Panc1 (cell line): ENCODE results near the gene SV2B. TPM values are rescaled to one million over a fixed set of nuclear protein-coding genes. Genes with fewer than 3 reads are reported as not detected.
"Not testable (repeated sequence)": the region's sequence is repeated elsewhere in the genome, so short reads cannot be mapped to it uniquely, and the experiment has no call there.

Experiments
- ATAC-seq: fragments of 200-7000 bp; cut with Tn5 transposase; 2 replicates; pipeline ENCODE4 v1.9.1; 2020; ENCODE audit warnings: mild to moderate bottlenecking, moderate library complexity
- BruUV-seq: library from RNA; stranded (reverse); fragments of 400-500 nt; replicated peaks from 2 replicates; lab custom pipeline; 2021; lab: Mats Ljungman, UMichigan
- CTCF ChIA-PET: fragments of 300-600 bp; sonication (Branson Sonifier 250); formaldehyde crosslinking; loops from one replicate; lab custom pipeline; 2022; ENCODE audit warnings: antibody characterized with exemption; lab: Charles Lee
- POLR2A ChIA-PET: fragments of 300-600 bp; sonication (Branson Sonifier 250); formaldehyde crosslinking; loops from one replicate; lab custom pipeline; 2022; ENCODE audit warnings: antibody characterized with exemption; lab: Charles Lee
- DNase-seq: peaks from one replicate; pipeline ENCODE4 v3.0.0-alpha.2; 2010; ENCODE audit warnings: low read depth, low spot score
- H3K27ac ChIP-seq: 2 replicates; pipeline ENCODE4 v1.5.1; 2011; ENCODE audit warnings: mild to moderate bottlenecking, low read length, inconsistent platforms
- H3K27me3 ChIP-seq: fragments of 200-500 bp; sonication (Bioruptor generic); 2 replicates; pipeline ENCODE4 v1.6.0; 2014; ENCODE audit warnings: low read length, inconsistent platforms; ENCODE audit not compliant: control insufficient read depth, insufficient read depth
- H3K36me3 ChIP-seq: fragments of 200-500 bp; sonication (Bioruptor generic); 2 replicates; pipeline ENCODE4 v1.5.1; 2014; ENCODE audit warnings: inconsistent platforms, mild to moderate bottlenecking, low read length, moderate library complexity; ENCODE audit not compliant: control insufficient read depth, insufficient read depth
- H3K4me1 ChIP-seq: 2 replicates; pipeline ENCODE4 v1.5.1; 2011; ENCODE audit warnings: inconsistent platforms, mild to moderate bottlenecking, low read length, moderate library complexity; ENCODE audit not compliant: control insufficient read depth, insufficient read depth
- H3K4me3 ChIP-seq, 2 experiments: 2 replicates each; pipeline ENCODE4 v1.5.1; 2011 to 2012; ENCODE audit warnings: low read depth in 2 of 2, low read length in 2 of 2, mild to moderate bottlenecking in 2 of 2, inconsistent platforms in 1 of 2, moderate library complexity in 1 of 2
- H3K9me3 ChIP-seq: fragments of 200-500 bp; sonication (Bioruptor generic); 2 replicates; pipeline ENCODE4 v1.5.1; 2014; ENCODE audit warnings: low read depth, mild to moderate bottlenecking, inconsistent platforms, low read length, moderate library complexity; ENCODE audit not compliant: control insufficient read depth, insufficient read depth
- POLR2AphosphoS5 ChIP-seq: IDR thresholded peaks from 2 replicates; pipeline ENCODE4 v1.6.1; 2012; ENCODE audit warnings: mild to moderate bottlenecking, low read depth, low read length, moderate library complexity
- REST ChIP-seq, 2 experiments: IDR thresholded peaks; 2 replicates each; pipeline ENCODE4 v1.6.1; 2011 to 2012; ENCODE audit warnings: low read depth in 2 of 2, control low read depth in 1 of 2, low read length in 1 of 2, mild to moderate bottlenecking in 1 of 2, moderate library complexity in 1 of 2; ENCODE audit not compliant: insufficient read depth in 1 of 2
- SIN3A ChIP-seq: IDR thresholded peaks from 2 replicates; pipeline ENCODE4 v1.6.1; 2012; ENCODE audit warnings: low read depth, mild to moderate bottlenecking, low read length, moderate library complexity, borderline replicate concordance; ENCODE audit not compliant: insufficient read depth
- TCF7L2 ChIP-seq: IDR thresholded peaks from 2 replicates; pipeline ENCODE4 v1.6.1; 2011; ENCODE audit warnings: mild to moderate bottlenecking, low read depth, low read length, inconsistent platforms
- in situ Hi-C: cut with HindIII; loops from 2 replicates; pipeline ENCODE4 v1.10.0; 2016; ENCODE audit warnings: low sequenced_read_pairs, low pct_unique_long_range_greater_than_20kb
- intact Hi-C: fragments of 100-400 bp; cut with micrococcal nuclease; formaldehyde crosslinking; loops from one replicate; pipeline ENCODE4 v1.10.0; 2022; ENCODE audit not compliant: unreplicated experiment
- total RNA-seq: library from RNA; stranded (reverse); gene quantifications from one replicate; pipeline ENCODE4 v1.2.1, GENCODE V29; 2021; ENCODE audit not compliant: unreplicated experiment
- TF ChIP-seq, protein P1 (sequence below): fragments of 450-650 bp; IDR thresholded peaks from 2 replicates; pipeline ENCODE4 v1.5.1; 2017; ENCODE audit warnings: mild to moderate bottlenecking

The SV2B gene
- total RNA-seq, 1 experiment from 2014 or later, result not detected

DNA sequence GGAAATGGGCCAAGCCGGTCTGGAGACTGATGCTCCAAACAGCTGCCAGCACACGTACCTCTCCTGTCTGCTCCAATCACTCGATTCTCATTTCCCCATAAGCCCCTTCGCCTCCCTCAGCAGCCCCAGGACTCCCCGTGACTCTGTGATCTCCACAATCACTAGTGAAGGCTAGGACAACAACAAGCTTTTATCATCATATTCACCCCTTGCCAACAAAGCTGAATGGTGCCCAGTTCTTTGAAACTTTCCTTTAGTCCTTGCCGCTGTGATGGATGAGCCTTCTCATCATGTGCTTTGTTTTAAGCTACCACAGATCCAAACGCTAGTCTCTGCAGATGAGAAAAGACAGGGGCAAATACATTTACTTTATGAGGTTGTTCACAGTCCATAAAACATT lies 242.0 kb downstream of the SV2B start:
- no TSS peak for BruUV-seq
- H3K27ac ChIP-seq, result no peak overlapping the region
- H3K9me3 ChIP-seq, result no peaks in the 10 kb centered on the region
- CTCF ChIA-PET, result no interaction called here
- in situ Hi-C loops, result no loop called here
- no peaks in the 10 kb centered on the region for H3K4me1 ChIP-seq
- peaks cover 3% of the 10 kb centered on the region; the same call in 1 of the 2 replicates for H3K27me3 ChIP-seq
- TF ChIP-seq TCF7L2 (no peak), POLR2AphosphoS5 (no peak), REST (IDR thresholded peaks at IDR 0.05; ENCODE audit: insufficient read depth in 1 of 2, low read depth in 2 of 2, low read length in 1 of 2) (no peak), SIN3A (no peak)
- TF ChIP-seq, protein P1, sequence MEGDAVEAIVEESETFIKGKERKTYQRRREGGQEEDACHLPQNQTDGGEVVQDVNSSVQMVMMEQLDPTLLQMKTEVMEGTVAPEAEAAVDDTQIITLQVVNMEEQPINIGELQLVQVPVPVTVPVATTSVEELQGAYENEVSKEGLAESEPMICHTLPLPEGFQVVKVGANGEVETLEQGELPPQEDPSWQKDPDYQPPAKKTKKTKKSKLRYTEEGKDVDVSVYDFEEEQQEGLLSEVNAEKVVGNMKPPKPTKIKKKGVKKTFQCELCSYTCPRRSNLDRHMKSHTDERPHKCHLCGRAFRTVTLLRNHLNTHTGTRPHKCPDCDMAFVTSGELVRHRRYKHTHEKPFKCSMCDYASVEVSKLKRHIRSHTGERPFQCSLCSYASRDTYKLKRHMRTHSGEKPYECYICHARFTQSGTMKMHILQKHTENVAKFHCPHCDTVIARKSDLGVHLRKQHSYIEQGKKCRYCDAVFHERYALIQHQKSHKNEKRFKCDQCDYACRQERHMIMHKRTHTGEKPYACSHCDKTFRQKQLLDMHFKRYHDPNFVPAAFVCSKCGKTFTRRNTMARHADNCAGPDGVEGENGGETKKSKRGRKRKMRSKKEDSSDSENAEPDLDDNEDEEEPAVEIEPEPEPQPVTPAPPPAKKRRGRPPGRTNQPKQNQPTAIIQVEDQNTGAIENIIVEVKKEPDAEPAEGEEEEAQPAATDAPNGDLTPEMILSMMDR, result no peak
- H3K36me3 ChIP-seq, result no peaks in the 10 kb centered on the region; the same call in 1 of the 2 replicates
- no peak overlapping the region for H3K4me3 ChIP-seq
- no peak for DNase-seq
- POLR2A ChIA-PET, result no interaction called here
- intact Hi-C loops, result no loop called here
- ATAC-seq, result no peak

DNA sequence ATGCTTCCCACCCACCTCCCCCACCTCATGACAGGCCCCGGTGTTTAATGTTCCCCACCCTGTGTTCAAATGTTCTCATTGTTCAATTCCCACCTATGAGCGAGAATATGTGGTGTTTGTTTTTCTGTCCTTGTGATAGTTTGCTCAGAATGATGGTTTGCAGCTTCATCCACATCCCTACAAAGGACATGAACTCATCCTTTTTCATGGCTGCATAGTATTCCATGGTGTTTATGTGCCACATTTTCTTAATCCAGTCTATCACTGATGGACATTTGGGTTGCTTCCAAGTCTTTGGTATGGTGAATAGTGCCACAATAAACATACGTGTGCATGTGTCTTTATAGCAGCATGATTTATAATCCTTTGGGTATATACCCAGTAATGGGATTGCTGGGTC lies 244.9 kb downstream of the SV2B start:
- H3K36me3 ChIP-seq, CTCF ChIA-PET, in situ Hi-C loops, H3K27me3 ChIP-seq, H3K4me1 ChIP-seq, H3K4me3 ChIP-seq, DNase-seq, intact Hi-C loops, POLR2A ChIA-PET, H3K9me3 ChIP-seq, BruUV-seq, H3K27ac ChIP-seq, ATAC-seq: not testable (repeated sequence)

DNA sequence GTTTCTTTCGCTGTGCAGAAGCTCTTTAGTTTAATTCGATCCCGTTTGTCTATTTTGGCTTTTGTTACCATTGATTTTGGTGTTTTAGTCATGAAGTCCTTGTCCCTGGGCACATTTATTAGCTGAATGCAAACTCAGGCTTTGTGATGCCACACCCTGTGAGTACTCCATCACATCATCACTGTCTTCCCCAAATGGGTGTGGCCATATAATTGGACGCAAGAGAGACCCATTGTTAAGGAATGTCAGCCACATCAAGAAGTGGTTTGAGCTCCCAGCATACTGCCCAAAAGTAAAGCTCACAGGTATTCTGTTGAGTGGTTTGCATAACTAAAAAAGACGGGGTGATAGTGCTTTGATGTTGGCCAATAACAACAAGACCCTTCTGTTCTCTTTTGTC lies 245.7 kb downstream of the SV2B start:
- Histone ChIP-seq H3K27ac (no peak overlapping the region), H3K4me1 (no peaks in the 10 kb centered on the region), H3K4me3 (no peak overlapping the region), H3K27me3 (peaks cover 3% of the 10 kb centered on the region; the same call in 1 of the 2 replicates), H3K9me3 (no peaks in the 10 kb centered on the region), H3K36me3 (no peaks in the 10 kb centered on the region; the same call in 1 of the 2 replicates)
- DNase-seq (no peak), ATAC-seq (no peak)
- in situ Hi-C loops (no loop called here), intact Hi-C loops (no loop called here)
- ChIA-PET POLR2A (no interaction called here), CTCF (no interaction called here)
- no TSS peak for BruUV-seq
- TF ChIP-seq POLR2AphosphoS5 (no peak), TCF7L2 (no peak), REST (IDR thresholded peaks at IDR 0.05; ENCODE audit: insufficient read depth in 1 of 2, low read depth in 2 of 2, low read length in 1 of 2) (no peak)
- TF ChIP-seq, protein P1, result no peak
